Endothelial cell of umbilical vein (primary cell): ENCODE data around the gene TBC1D19. TPM values are rescaled to one million over a fixed set of nuclear protein-coding genes. Genes with fewer than 3 reads are reported as not detected.

Experiments
- BruUV-seq: library from RNA; stranded (reverse); fragments of 400-500 nt; replicated peaks from 2 replicates; lab custom pipeline; 2021; lab: Mats Ljungman, UMichigan
- CTCF ChIA-PET: fragments of 300-600, 350-600 bp; sonication (Branson Sonifier 250); formaldehyde crosslinking; loops from one replicate; lab custom pipeline; 2021; ENCODE audit warnings: antibody characterized with exemption, inconsistent platforms; lab: Charles Lee
- POLR2A ChIA-PET: fragments of 300-600, 350-600 bp; sonication (Branson Sonifier 250); formaldehyde crosslinking; loops from one replicate; lab custom pipeline; 2021; ENCODE audit warnings: antibody characterized with exemption, inconsistent platforms; lab: Charles Lee
- DNase-seq: peaks from one replicate; pipeline ENCODE4 v3.0.0-alpha.2; 2011; ENCODE audit warnings: low read depth, low spot score
- FAIRE-seq: peaks from 2 replicates; lab custom pipeline; 2011; peaks lifted over from hg19 to GRCh38; lab: Jason Lieb, UNC
- H2AFZ ChIP-seq: 2 replicates; pipeline ENCODE4 v1.6.0; 2012; ENCODE audit warnings: low read depth, low read length, control low read depth, inconsistent platforms
- H3K27ac ChIP-seq: 2 replicates; pipeline ENCODE4 v1.5.1; 2011; ENCODE audit warnings: low read depth, mild to moderate bottlenecking, control low read depth, low read length, moderate library complexity; ENCODE audit not compliant: insufficient read depth
- H3K27me3 ChIP-seq, 2 experiments: 2 replicates each; pipeline versions ENCODE4 v1.6.0 to v1.6.1; 2011; ENCODE audit warnings: low read length in 2 of 2, mixed read lengths in 1 of 2; ENCODE audit not compliant: control insufficient read depth in 2 of 2, insufficient read depth in 2 of 2
- H3K36me3 ChIP-seq, 2 experiments: 2 replicates in 1 of 2; 3 replicates in 1 of 2; pipeline ENCODE4 v1.5.1; 2011; ENCODE audit warnings: low read length in 2 of 2, mild to moderate bottlenecking in 1 of 2, moderate library complexity in 1 of 2; ENCODE audit not compliant: control insufficient read depth in 2 of 2, insufficient read depth in 2 of 2; ENCODE audit errors: extremely low read depth in 1 of 2
- H3K4me1 ChIP-seq: 3 replicates; pipeline ENCODE4 v1.5.1; 2011; ENCODE audit warnings: mild to moderate bottlenecking, low read length; ENCODE audit not compliant: control insufficient read depth, insufficient read depth; ENCODE audit errors: extremely low read depth
- H3K4me2 ChIP-seq: 2 replicates; pipeline ENCODE4 v1.6.1; 2011; ENCODE audit warnings: low read length, control low read depth, mixed read lengths; ENCODE audit not compliant: insufficient read depth
- H3K4me3 ChIP-seq, 3 experiments: fragments of 200-600 bp in 1 of 3; sonication (generic), shearing (Covaris generic) in 1 of 3; replicated peaks in 1 of 3; 2 replicates each; pipeline ENCODE4 v1.5.1; 2011 to 2016; ENCODE audit warnings: control low read depth in 3 of 3, low read length in 3 of 3, mild to moderate bottlenecking in 2 of 3, inconsistent platforms in 1 of 3, low read depth in 1 of 3, moderate library complexity in 1 of 3; ENCODE audit not compliant: insufficient read depth in 1 of 3
- H3K79me2 ChIP-seq: 2 replicates; pipeline ENCODE4 v1.6.0; 2012; ENCODE audit warnings: low read length, inconsistent platforms; ENCODE audit not compliant: control insufficient read depth, insufficient read depth
- H3K9ac ChIP-seq: replicated peaks from 2 replicates; pipeline ENCODE3; 2011; ENCODE audit warnings: low read length, control low read depth; ENCODE audit not compliant: insufficient read depth; ENCODE audit errors: extremely low read depth
- H3K9me1 ChIP-seq: replicated peaks from 3 replicates; pipeline ENCODE4 v1.6.0; 2011; ENCODE audit warnings: mild to moderate bottlenecking, low read length; ENCODE audit not compliant: control insufficient read depth, insufficient read depth; ENCODE audit errors: extremely low read depth
- H3K9me3 ChIP-seq: replicated peaks from 2 replicates; pipeline ENCODE4 v1.5.1; 2012; ENCODE audit warnings: low read length, inconsistent platforms; ENCODE audit not compliant: control insufficient read depth, insufficient read depth
- H4K20me1 ChIP-seq: replicated peaks from 2 replicates; pipeline ENCODE3; 2011; ENCODE audit warnings: mild to moderate bottlenecking, low read length; ENCODE audit not compliant: control insufficient read depth, insufficient read depth; ENCODE audit errors: extremely low read depth
- EZH2 ChIP-seq: IDR thresholded peaks from 2 replicates; pipeline ENCODE4 v1.6.1; 2012; ENCODE audit warnings: borderline replicate concordance, low read depth, mild to moderate bottlenecking, moderate library complexity, low read length, inconsistent platforms; ENCODE audit not compliant: severe bottlenecking
- FOS ChIP-seq: IDR thresholded peaks from 2 replicates; pipeline ENCODE4 v1.6.1; 2011; ENCODE audit warnings: mild to moderate bottlenecking, low read length, moderate library complexity, borderline replicate concordance; ENCODE audit not compliant: insufficient read depth
- GATA2 ChIP-seq: IDR thresholded peaks from 2 replicates; pipeline ENCODE4 v1.7.0; 2011; ENCODE audit warnings: low read depth, mild to moderate bottlenecking, moderate library complexity, mixed read lengths, low read length; ENCODE audit not compliant: insufficient read length, insufficient read depth
- JUN ChIP-seq: IDR thresholded peaks from 2 replicates; pipeline ENCODE4 v1.6.1; 2011; ENCODE audit warnings: borderline replicate concordance, low read depth; ENCODE audit not compliant: insufficient read length, insufficient read depth
- MAX ChIP-seq: IDR thresholded peaks from 2 replicates; pipeline ENCODE4 v1.6.1; 2011; ENCODE audit not compliant: insufficient read depth, insufficient read length
- POLR2A ChIP-seq: IDR thresholded peaks from 2 replicates; pipeline ENCODE4 v1.6.1; 2012; ENCODE audit warnings: low read depth, mild to moderate bottlenecking, control low read depth, low read length
- POLR2AphosphoS5 ChIP-seq: IDR thresholded peaks from 2 replicates; pipeline ENCODE4 v1.6.1; 2012; ENCODE audit warnings: low read depth, mild to moderate bottlenecking, control low read depth, low read length, moderate library complexity; ENCODE audit not compliant: insufficient read depth
- dilution Hi-C: fragments of 300-500 bp; cut with MboI; formaldehyde crosslinking; loops from one replicate; pipeline ENCODE4 v1.15.0; 2019; ENCODE audit warnings: low sequenced_read_pairs; ENCODE audit not compliant: extremely low pct_ligation_motif_present
- intact Hi-C: fragments of 100-400 bp; cut with micrococcal nuclease; formaldehyde crosslinking; loops from one replicate; pipeline ENCODE4 v1.10.0; 2022
- polyA plus RNA-seq, 4 experiments: library from polyadenylated mRNA; depleted of rRNA in 3 of 4; stranded (reverse) in 3 of 4; unstranded in 1 of 4; fragments of >200 nt; gene quantifications; 2 replicates each; pipeline versions ENCODE4 v1.2.1 to v1.2.3, GENCODE V29; 2011 to 2012; ENCODE audit warnings: missing spikeins in 1 of 4
- total RNA-seq: library from RNA; stranded (reverse); gene quantifications from 2 replicates; pipeline ENCODE4 v1.2.3, GENCODE V29; 2021
- TF ChIP-seq, protein P1 (sequence below), 2 donors: IDR thresholded peaks; 1 replicate in 1 of 2; 2 replicates in 1 of 2; pipeline ENCODE4 v1.5.1; 2011; ENCODE audit warnings: low read length in 2 of 2, mild to moderate bottlenecking in 2 of 2, moderate library complexity in 2 of 2, control low read depth in 1 of 2, inconsistent platforms in 1 of 2, low read depth in 1 of 2; ENCODE audit not compliant: insufficient read depth in 1 of 2; ENCODE audit errors: extremely low read depth in 1 of 2

TBC1D19 gene
- total and polyA plus RNA-seq, 2 donors (not counting 3 experiments of a cell fraction or from before 2014, with no cell fraction given) = 4.4 to 5.9 TPM

- intact Hi-C loops = no loop called here
- ChIA-PET POLR2A (no interaction called here), CTCF (no interaction called here)
- Histone ChIP-seq H3K36me3 (no peaks in the 10 kb centered on the region), H3K4me1 (no peaks in the 10 kb centered on the region), H3K27me3 (no peaks in the 10 kb centered on the region), H3K4me3 (no peak overlapping the region), H3K9me3 (no peaks in the 10 kb centered on the region), H4K20me1 (no peaks in the 10 kb centered on the region), H2AFZ (no peak overlapping the region), H3K79me2 (no peaks in the 10 kb centered on the region), H3K9me1 (no peaks in the 10 kb centered on the region), H3K27ac (no peak overlapping the region), H3K4me2 (no peak overlapping the region), H3K9ac (no peak overlapping the region)
- DNase-seq = no peak
- no peak for FAIRE-seq
- TF ChIP-seq FOS (no peak), MAX (no peak), POLR2A (no peak), EZH2 (no peak), JUN (no peak), POLR2AphosphoS5 (no peak), GATA2 (no peak)
- TF ChIP-seq, protein P1, sequence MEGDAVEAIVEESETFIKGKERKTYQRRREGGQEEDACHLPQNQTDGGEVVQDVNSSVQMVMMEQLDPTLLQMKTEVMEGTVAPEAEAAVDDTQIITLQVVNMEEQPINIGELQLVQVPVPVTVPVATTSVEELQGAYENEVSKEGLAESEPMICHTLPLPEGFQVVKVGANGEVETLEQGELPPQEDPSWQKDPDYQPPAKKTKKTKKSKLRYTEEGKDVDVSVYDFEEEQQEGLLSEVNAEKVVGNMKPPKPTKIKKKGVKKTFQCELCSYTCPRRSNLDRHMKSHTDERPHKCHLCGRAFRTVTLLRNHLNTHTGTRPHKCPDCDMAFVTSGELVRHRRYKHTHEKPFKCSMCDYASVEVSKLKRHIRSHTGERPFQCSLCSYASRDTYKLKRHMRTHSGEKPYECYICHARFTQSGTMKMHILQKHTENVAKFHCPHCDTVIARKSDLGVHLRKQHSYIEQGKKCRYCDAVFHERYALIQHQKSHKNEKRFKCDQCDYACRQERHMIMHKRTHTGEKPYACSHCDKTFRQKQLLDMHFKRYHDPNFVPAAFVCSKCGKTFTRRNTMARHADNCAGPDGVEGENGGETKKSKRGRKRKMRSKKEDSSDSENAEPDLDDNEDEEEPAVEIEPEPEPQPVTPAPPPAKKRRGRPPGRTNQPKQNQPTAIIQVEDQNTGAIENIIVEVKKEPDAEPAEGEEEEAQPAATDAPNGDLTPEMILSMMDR (IDR thresholded peaks at IDR 0.05; ENCODE audit: extremely low read depth in 1 of 2, insufficient read depth in 1 of 2, low read depth in 1 of 2, low read length in 2 of 2) = no peak
- dilution Hi-C loops = no loop called here
- no TSS peak for BruUV-seq
These were observed 164.9 kb downstream of the TBC1D19 start for GRCh38 chr4:26748811-26749210.
